Sigmoid colon (tissue), 4 donors: ENCODE measurements around the gene LRRIQ4.

ENCODE experiments used
- CTCF ChIP-seq, 4 experiments: fragments of 450-650 bp in 3 of 4; fragments of 200-600 bp in 1 of 4; IDR thresholded peaks; one replicate each; pipeline ENCODE4 v1.5.1; 2016 to 2019; ENCODE audit warnings: antibody characterized with exemption in 4 of 4, mild to moderate bottlenecking in 3 of 4, moderate library complexity in 2 of 4
- EP300 ChIP-seq, 4 donors: sonication (generic); formaldehyde crosslinking; IDR thresholded peaks; one replicate each; pipeline ENCODE4 v1.6.1; 2017; ENCODE audit warnings: antibody characterized with exemption in 4 of 4
- POLR2A ChIP-seq, 2 donors: fragments of 450-650 bp; IDR thresholded peaks; one replicate each; pipeline ENCODE4 v1.6.1; 2016; ENCODE audit warnings: antibody characterized with exemption in 2 of 2, mild to moderate bottlenecking in 2 of 2, moderate library complexity in 2 of 2
- POLR2AphosphoS5 ChIP-seq, 4 donors: sonication (generic); formaldehyde crosslinking; IDR thresholded peaks; one replicate each; pipeline ENCODE4 v1.6.1; 2017; ENCODE audit warnings: antibody characterized with exemption in 4 of 4

DNA sequence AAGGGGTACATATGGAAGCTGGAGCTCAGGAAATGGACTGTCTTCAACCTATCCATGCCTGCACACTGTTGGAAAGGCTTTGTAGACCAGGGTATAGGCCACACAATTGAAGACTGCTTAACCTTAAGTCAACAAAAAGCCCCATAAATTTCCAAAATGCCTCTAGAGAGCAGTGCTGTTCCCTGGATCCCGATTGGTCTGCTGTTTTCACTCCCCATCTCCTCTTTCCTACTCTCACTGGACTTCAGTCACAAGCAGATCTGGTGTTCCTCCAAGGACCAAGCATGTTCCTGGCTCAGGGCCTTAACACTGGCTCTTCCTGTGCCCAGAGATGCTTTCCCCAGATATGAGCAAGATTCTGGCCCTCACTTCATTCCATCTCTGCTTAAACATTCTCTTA, 22.9 kb downstream of the LRRIQ4 start:
- TF ChIP-seq CTCF (IDR thresholded peaks at IDR 0.05) (no peak), EP300 (IDR thresholded peaks at IDR 0.05) (no peak), POLR2AphosphoS5 (IDR thresholded peaks at IDR 0.05) (no peak), POLR2A (IDR thresholded peaks at IDR 0.05) (no peak)
